GM23338 (cell line): Measurements from ENCODE around the gene RFX8. TPM values are rescaled to one million over a fixed set of nuclear protein-coding genes. Genes with fewer than 3 reads are reported as not detected.

Source experiments
- ATAC-seq: fragments of 200-7000 bp; cut with Tn5 transposase; 3 replicates; pipeline ENCODE4 v1.9.1; 2020
- DNase-seq: peaks from one replicate; pipeline ENCODE4 v3.0.0-alpha.2; 2015; ENCODE audit warnings: low spot score
- H2AFZ ChIP-seq: fragments of 200-600 bp; sonication (generic); 2 replicates; pipeline ENCODE4 v1.8.0; 2016; ENCODE audit warnings: antibody characterized with exemption, mild to moderate bottlenecking, moderate library complexity
- H3F3A ChIP-seq: fragments of 200-600 bp; sonication (generic); replicated peaks from 2 replicates; pipeline ENCODE4 v1.8.0; 2017; ENCODE audit warnings: antibody characterized with exemption, mixed run types, low read depth
- H3K27ac ChIP-seq: fragments of 200-600 bp; sonication (generic); 2 replicates; pipeline ENCODE4 v1.6.1; 2016; ENCODE audit warnings: low read depth
- H3K27me3 ChIP-seq: fragments of 200-600 bp; sonication (generic); 2 replicates; pipeline ENCODE4 v1.8.0; 2016; ENCODE audit warnings: mild to moderate bottlenecking, mixed run types, moderate library complexity; ENCODE audit not compliant: insufficient read depth
- H3K36me3 ChIP-seq: fragments of 200-600 bp; sonication (generic); 2 replicates; pipeline ENCODE4 v1.8.0; 2016; ENCODE audit warnings: mild to moderate bottlenecking; ENCODE audit not compliant: insufficient read depth
- H3K4me1 ChIP-seq: fragments of 200-600 bp; sonication (generic); 2 replicates; pipeline ENCODE4 v1.8.0; 2016; ENCODE audit warnings: mild to moderate bottlenecking, moderate library complexity; ENCODE audit not compliant: insufficient read depth
- H3K4me2 ChIP-seq: fragments of 200-600 bp; sonication (generic); 2 replicates; pipeline ENCODE4 v1.7.1; 2017; ENCODE audit warnings: mixed run types
- H3K4me3 ChIP-seq: fragments of 200-600 bp; sonication (generic); 2 replicates; pipeline ENCODE4 v1.6.1; 2016; ENCODE audit warnings: mixed run types
- H3K79me2 ChIP-seq: fragments of 200-600 bp; sonication (generic); replicated peaks from 2 replicates; pipeline ENCODE4 v1.8.0; 2017; ENCODE audit warnings: mild to moderate bottlenecking; ENCODE audit not compliant: insufficient read depth
- H3K9me2 ChIP-seq: fragments of 200-600 bp; sonication (generic); 2 replicates; pipeline ENCODE4 v1.8.0; 2017; ENCODE audit not compliant: insufficient read depth
- H4K20me1 ChIP-seq: fragments of 200-600 bp; sonication (generic); replicated peaks from 2 replicates; pipeline ENCODE4 v1.8.0; 2017; ENCODE audit warnings: mild to moderate bottlenecking; ENCODE audit not compliant: insufficient read depth
- H3K27ac Mint-ChIP-seq: 2 replicates; pipeline ENCODE4 v1.8.0; 2020; ENCODE audit warnings: inconsistent platforms, mild to moderate bottlenecking, moderate library complexity, mixed read lengths
- H3K27me3 Mint-ChIP-seq: 3 replicates; pipeline ENCODE4 v1.8.0; 2022; ENCODE audit warnings: low read depth, mild to moderate bottlenecking, moderate library complexity, mixed read lengths, inconsistent platforms; ENCODE audit not compliant: insufficient read depth, poor library complexity
- H3K36me3 Mint-ChIP-seq: 3 replicates; pipeline ENCODE4 v1.8.0; 2021; ENCODE audit warnings: low read depth, mild to moderate bottlenecking, inconsistent platforms, moderate library complexity, mixed read lengths
- H3K4me1 Mint-ChIP-seq: 3 replicates; pipeline ENCODE4 v1.8.0; 2020; ENCODE audit warnings: mild to moderate bottlenecking, inconsistent platforms, mixed read lengths
- H3K4me3 Mint-ChIP-seq: 3 replicates; pipeline ENCODE4 v1.8.0; 2021; ENCODE audit warnings: moderate library complexity, mild to moderate bottlenecking, inconsistent platforms, mixed read lengths
- H3K9me3 Mint-ChIP-seq: 3 replicates; pipeline ENCODE4 v1.8.0; 2020; ENCODE audit warnings: moderate library complexity, mild to moderate bottlenecking, inconsistent platforms, mixed read lengths
- CREB1 ChIP-seq: fragments of 250-450 bp; sonication (Bioruptor Pico); IDR thresholded peaks from 2 replicates; pipeline ENCODE4 v1.5.0; 2020; ENCODE audit warnings: low read depth, mild to moderate bottlenecking, moderate library complexity
- ETS1 ChIP-seq: IDR thresholded peaks from 2 replicates; pipeline ENCODE4 v1.6.1; 2016; ENCODE audit warnings: antibody characterized with exemption
- JUNB ChIP-seq: IDR thresholded peaks from one replicate; pipeline ENCODE4 v1.6.1; 2016; ENCODE audit warnings: antibody characterized with exemption; ENCODE audit not compliant: unreplicated experiment
- POLR2AphosphoS5 ChIP-seq: IDR thresholded peaks from 2 replicates; pipeline ENCODE4 v1.6.1; 2016; ENCODE audit warnings: antibody characterized with exemption, low read depth
- REST ChIP-seq: IDR thresholded peaks from one replicate; pipeline ENCODE4 v1.6.1; 2018; ENCODE audit warnings: antibody characterized with exemption; ENCODE audit not compliant: unreplicated experiment
- STAT1 ChIP-seq: IDR thresholded peaks from one replicate; pipeline ENCODE4 v1.6.1; 2016; ENCODE audit warnings: antibody characterized with exemption; ENCODE audit not compliant: unreplicated experiment
- ZNF114 ChIP-seq: fragments of 250-450 bp; sonication (Bioruptor Pico); IDR thresholded peaks from 2 replicates; pipeline ENCODE4 v1.5.0; 2020; ENCODE audit warnings: mild to moderate bottlenecking, moderate library complexity
- polyA plus RNA-seq: library from polyadenylated mRNA; unstranded; fragments of >200 nt; fragmentation: Nextera tagmentation; extraction: Ambion mirVana; gene quantifications from 2 replicates; pipeline ENCODE4 v1.2.1, GENCODE V29; 2016
- total RNA-seq: library from RNA; depleted of rRNA; stranded (reverse); fragments of >200 nt; shearing (Covaris generic); gene quantifications from 2 replicates; pipeline ENCODE4 v1.2.3, GENCODE V29; 2014
- TF ChIP-seq, protein P1 (sequence below), 2 experiments: fragments of 200-600 bp in 1 of 2; sonication (generic) in 1 of 2; conservative IDR thresholded peaks; 2 replicates each; pipeline versions ENCODE4 v1.5.1 to v1.6.1; 2016 to 2017; ENCODE audit warnings: antibody characterized with exemption in 2 of 2, low read depth in 2 of 2, mild to moderate bottlenecking in 2 of 2, moderate library complexity in 1 of 2
- TF ChIP-seq, protein P2 (sequence below): fragments of 250-450 bp; sonication (Bioruptor Pico); IDR thresholded peaks from 2 replicates; pipeline ENCODE4 v1.5.0; 2020; ENCODE audit warnings: mild to moderate bottlenecking, moderate library complexity

Gene RFX8
- total and polyA plus RNA-seq, 2 experiments from 2014 or later: 0.65 to 1.5 TPM

- TF ChIP-seq CREB1 (CRISPR knock-in tag) (no peak), ETS1 (no peak), REST (no peak), ZNF114 (CRISPR knock-in tag) (no peak)
These were observed 40.6 kb upstream of the RFX8 start (continued) for GRCh38 chr2:101515477-101515876.

- Histone ChIP-seq H3K4me3 (no peak overlapping the region), H3K9me2 (no peaks in the 10 kb centered on the region; the same call in 1 of the 2 replicates), H3K79me2 (no peaks in the 10 kb centered on the region), H3K27ac (no peak overlapping the region), H3K36me3 (peaks cover 4% of the 10 kb centered on the region; the same call in 1 of the 2 replicates), H3K4me1 (peaks cover 13% of the 10 kb centered on the region), H3K27me3 (no peaks in the 10 kb centered on the region), H4K20me1 (no peaks in the 10 kb centered on the region), H3F3A (no peaks in the 10 kb centered on the region), H2AFZ (no peak overlapping the region), H3K4me2 (no peak overlapping the region)
- H3K36me3 Mint-ChIP-seq: peaks cover 23% of the 10 kb centered on the region
- H3K4me1 Mint-ChIP-seq: peaks cover 22% of the 10 kb centered on the region
- ATAC-seq (no peak), DNase-seq (no peak)
- H3K27me3 Mint-ChIP-seq: peaks cover 9% of the 10 kb centered on the region
- TF ChIP-seq, protein P1, sequence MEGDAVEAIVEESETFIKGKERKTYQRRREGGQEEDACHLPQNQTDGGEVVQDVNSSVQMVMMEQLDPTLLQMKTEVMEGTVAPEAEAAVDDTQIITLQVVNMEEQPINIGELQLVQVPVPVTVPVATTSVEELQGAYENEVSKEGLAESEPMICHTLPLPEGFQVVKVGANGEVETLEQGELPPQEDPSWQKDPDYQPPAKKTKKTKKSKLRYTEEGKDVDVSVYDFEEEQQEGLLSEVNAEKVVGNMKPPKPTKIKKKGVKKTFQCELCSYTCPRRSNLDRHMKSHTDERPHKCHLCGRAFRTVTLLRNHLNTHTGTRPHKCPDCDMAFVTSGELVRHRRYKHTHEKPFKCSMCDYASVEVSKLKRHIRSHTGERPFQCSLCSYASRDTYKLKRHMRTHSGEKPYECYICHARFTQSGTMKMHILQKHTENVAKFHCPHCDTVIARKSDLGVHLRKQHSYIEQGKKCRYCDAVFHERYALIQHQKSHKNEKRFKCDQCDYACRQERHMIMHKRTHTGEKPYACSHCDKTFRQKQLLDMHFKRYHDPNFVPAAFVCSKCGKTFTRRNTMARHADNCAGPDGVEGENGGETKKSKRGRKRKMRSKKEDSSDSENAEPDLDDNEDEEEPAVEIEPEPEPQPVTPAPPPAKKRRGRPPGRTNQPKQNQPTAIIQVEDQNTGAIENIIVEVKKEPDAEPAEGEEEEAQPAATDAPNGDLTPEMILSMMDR (conservative IDR thresholded peaks at IDR 0.05; ENCODE audit: low read depth in 2 of 2): no peak
- TF ChIP-seq, protein P2, sequence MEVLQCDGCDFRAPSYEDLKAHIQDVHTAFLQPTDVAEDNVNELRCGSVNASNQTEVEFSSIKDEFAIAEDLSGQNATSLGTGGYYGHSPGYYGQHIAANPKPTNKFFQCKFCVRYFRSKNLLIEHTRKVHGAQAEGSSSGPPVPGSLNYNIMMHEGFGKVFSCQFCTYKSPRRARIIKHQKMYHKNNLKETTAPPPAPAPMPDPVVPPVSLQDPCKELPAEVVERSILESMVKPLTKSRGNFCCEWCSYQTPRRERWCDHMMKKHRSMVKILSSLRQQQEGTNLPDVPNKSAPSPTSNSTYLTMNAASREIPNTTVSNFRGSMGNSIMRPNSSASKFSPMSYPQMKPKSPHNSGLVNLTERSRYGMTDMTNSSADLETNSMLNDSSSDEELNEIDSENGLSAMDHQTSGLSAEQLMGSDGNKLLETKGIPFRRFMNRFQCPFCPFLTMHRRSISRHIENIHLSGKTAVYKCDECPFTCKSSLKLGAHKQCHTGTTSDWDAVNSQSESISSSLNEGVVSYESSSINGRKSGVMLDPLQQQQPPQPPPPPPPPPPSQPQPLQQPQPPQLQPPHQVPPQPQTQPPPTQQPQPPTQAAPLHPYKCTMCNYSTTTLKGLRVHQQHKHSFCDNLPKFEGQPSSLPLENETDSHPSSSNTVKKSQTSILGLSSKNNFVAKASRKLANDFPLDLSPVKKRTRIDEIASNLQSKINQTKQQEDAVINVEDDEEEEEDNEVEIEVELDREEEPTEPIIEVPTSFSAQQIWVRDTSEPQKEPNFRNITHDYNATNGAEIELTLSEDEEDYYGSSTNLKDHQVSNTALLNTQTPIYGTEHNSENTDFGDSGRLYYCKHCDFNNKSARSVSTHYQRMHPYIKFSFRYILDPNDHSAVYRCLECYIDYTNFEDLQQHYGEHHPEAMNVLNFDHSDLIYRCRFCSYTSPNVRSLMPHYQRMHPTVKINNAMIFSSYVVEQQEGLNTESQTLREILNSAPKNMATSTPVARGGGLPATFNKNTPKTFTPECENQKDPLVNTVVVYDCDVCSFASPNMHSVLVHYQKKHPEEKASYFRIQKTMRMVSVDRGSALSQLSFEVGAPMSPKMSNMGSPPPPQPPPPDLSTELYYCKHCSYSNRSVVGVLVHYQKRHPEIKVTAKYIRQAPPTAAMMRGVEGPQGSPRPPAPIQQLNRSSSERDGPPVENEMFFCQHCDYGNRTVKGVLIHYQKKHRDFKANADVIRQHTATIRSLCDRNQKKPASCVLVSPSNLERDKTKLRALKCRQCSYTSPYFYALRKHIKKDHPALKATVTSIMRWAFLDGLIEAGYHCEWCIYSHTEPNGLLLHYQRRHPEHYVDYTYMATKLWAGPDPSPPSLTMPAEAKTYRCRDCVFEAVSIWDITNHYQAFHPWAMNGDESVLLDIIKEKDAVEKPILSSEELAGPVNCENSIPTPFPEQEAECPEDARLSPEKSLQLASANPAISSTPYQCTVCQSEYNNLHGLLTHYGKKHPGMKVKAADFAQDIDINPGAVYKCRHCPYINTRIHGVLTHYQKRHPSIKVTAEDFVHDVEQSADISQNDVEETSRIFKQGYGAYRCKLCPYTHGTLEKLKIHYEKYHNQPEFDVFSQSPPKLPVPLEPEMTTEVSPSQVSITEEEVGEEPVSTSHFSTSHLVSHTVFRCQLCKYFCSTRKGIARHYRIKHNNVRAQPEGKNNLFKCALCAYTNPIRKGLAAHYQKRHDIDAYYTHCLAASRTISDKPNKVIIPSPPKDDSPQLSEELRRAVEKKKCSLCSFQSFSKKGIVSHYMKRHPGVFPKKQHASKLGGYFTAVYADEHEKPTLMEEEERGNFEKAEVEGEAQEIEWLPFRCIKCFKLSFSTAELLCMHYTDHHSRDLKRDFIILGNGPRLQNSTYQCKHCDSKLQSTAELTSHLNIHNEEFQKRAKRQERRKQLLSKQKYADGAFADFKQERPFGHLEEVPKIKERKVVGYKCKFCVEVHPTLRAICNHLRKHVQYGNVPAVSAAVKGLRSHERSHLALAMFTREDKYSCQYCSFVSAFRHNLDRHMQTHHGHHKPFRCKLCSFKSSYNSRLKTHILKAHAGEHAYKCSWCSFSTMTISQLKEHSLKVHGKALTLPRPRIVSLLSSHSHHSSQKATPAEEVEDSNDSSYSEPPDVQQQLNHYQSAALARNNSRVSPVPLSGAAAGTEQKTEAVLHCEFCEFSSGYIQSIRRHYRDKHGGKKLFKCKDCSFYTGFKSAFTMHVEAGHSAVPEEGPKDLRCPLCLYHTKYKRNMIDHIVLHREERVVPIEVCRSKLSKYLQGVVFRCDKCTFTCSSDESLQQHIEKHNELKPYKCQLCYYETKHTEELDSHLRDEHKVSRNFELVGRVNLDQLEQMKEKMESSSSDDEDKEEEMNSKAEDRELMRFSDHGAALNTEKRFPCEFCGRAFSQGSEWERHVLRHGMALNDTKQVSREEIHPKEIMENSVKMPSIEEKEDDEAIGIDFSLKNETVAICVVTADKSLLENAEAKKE: no peak
- TF ChIP-seq POLR2AphosphoS5: no peak
- no peak for TF ChIP-seq JUNB
- no peak for TF ChIP-seq STAT1
- no peak for TF ChIP-seq CREB1 (CRISPR knock-in tag)
- no peak overlapping the region for H3K4me3 Mint-ChIP-seq
- peaks cover 16% of the 10 kb centered on the region for H3K9me3 Mint-ChIP-seq
- H3K27ac Mint-ChIP-seq: no peak overlapping the region
These were observed 38.1 kb upstream of the RFX8 start for GRCh38 chr2:101512993-101513392.
